Anterior cingulate cortex (tissue), 58 donors: Measurements from ENCODE around the gene TNFSF18.

ENCODE experiments used
- DNase-seq, 58 donors: peaks; one replicate each; lab custom pipeline; 2025; lab: John Stamatoyannopoulos, UW

TNFSF18 gene

DNA sequence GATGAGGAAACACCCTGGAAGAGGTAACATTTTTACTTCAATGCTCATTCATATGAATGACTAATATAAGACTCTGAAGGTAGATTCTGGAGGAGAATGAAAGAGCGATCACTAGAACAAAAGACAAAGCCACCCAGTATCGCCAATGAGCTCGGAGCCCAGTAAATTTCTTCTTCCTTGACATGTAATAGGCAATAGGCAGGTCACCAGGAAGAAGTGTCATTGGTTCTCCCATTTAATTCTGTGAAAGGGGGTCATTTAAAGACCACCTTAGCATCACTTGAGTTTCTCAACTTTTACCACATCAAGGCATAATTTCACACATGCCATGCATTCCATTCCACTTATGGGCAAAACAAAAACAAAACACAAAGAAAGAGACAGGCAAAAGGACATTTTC, 7.9 kb downstream of the TNFSF18 start:
- no peak for DNase-seq

DNA sequence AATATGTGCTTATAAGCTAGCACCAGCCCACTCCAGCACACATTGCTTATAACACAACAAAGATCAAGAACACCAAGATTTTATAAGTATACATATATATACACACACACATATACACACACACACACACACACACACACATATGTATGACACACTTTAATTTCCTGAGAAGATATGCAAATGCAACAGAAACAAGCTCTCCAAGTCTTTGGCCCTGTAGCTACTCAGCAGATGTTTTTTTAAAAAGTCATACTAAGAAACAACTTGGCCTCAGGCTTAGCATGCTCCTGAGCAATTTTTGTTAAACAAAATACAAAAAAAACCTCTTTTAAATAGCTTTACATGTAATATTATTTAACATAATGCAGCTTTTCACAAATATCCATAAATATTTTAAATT, 11.1 kb downstream of the TNFSF18 start:
- no peak for DNase-seq

DNA sequence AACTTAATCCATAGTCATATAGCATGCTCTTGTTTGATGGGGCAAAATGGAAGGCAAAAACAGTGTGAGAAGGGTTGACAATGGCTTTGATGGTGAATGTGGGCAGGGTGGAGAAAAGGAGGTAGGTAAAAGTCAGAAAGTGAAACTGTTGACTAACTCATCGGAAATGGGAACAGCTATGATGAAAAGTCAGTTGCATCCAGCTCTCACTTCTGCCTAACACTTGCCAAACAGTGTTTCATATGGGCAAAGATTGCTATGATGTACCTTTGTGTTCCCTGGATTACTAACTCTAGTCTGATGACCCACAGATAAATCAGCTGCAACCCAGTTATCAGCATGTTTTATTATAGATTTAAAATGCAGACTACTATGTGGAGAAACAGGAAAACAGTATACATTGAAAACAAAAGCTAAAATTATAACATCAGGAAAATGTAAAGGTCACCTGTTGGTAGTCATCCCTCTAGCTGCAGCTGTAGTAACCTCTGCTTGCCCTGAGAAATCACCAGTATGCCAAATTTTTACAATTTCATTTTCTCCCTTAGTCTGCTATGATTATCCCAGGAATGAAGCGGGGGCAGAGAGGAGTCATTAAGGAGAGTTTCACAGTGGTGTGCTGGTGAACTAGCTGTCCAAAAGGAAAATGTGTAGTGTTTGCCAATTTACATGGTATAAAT, 11.7 kb downstream of the TNFSF18 start:
- DNase-seq, result no peak

DNA sequence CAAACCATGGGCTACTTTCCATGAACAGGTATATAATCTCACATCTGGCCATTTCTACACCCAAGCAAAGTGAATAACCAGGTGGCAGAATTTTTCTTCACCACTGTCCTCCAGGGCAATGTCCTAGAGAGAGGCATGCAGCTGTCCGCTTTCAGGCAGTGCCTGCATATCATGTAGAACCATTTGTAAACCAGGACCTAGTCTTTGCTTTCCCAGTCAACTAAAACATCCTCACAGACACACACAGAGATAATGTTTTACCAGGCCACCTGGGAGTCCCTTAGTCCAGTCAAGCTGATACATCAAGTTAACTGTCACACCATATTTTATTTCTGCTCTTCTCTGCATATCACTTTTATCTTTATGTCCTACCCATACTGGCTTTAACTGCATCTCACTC, 26.2 kb downstream of the TNFSF18 start:
- DNase-seq, result no peak

DNA sequence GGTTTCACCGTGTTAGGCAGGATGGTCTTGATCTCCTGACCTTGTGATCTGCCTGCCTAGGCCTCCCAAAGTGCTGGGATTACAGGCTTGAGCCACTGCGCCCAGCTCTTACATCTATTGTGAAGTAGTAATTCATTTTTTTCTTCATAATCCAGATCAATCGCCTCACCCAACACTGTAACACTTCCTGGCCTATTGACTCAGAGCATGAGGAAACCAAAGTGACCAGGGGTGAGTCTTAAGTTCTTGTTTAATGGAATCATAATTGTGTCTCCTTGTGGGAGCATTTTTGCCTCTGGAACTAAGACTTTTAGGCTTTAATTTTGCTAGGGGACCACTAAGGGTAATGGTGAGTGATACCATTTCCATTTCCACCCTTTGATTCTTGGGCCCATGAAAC, 27.4 kb downstream of the TNFSF18 start:
- DNase-seq, result no peak

DNA sequence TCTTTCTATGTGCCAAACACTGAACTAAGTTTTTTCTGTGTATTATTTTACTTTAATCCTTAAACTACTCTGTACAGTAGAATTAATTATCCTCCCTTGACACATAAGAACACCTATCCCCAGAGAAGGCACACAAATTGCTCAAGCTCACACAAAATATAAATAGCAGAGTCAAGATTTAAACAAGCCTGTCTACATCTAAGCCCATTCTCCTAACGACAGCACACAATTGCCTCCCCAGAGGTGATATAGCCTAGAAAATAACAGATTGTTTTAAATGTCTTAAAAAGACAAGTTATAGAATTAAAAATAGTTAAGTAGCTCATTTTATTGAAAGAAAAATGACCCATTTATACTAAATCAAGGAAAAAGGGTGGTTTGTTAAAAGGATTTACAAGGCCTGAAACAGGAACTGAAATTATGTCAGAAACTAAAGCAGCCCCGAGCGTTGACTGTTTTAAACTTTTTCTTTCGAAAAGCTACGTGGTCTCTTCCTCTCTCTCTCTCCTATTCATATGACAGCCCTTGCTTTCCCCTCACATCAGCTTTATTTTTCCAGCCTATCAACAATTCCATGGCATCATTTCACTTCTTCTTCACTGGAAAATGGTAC, 30.5 kb downstream of the TNFSF18 start:
- DNase-seq, result no peak

DNA sequence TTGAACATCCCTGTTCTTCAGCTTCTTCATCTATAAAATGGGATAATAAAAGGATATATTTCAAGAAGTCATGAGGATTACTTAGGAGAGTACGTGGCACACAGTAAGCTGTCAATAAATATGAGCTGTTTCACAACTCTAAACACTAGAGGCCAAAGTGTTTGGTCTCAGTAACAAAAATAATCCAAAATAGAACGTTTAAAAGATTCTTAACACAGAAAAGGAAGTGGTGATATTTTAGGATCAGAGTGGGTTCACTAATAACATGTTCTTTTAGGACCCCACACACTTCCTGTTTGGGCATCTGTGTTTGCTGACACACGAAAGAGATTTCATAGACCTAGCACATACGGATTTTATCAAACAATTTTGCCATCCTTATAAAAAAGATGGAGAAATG, 32.9 kb downstream of the TNFSF18 start:
- no peak for DNase-seq

DNA sequence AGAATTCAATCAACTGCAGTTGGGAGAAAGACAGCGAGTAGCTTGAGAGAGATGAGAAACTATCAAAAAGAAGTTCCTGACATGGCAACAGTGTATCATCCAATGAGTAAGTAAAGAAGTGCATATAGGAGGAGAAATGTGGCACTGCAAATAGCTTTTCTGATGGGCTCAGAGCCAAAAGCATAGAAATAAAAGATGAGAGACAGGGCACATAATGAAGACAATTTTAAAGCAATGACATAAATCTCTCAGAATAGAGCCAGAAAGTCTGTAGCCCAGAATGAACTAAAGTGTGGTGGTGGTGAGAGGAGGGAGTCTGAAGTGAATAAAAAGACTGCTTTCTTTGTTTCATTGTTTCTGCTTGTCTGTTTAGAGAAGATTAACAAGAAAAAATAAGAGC, 34.3 kb downstream of the TNFSF18 start:
- no peak for DNase-seq

DNA sequence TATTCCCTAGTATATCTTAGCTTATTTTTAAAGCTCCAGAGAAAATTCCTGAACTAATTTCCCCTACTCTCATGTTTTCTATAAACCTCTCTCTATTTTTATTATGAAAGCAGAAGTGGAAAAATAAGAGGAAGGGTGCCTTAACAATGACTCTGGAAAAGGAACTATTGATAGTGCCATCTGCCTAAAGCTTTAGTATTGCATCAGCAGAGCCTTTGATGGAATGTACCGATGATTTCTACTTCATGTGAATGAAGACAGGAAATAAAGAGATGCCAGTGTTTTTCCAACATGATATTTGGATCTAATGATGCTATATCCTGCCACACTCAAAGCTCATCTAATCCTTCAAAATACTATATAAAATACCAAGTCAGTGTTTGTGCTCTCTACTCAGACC, 35.1 kb downstream of the TNFSF18 start:
- no peak for DNase-seq

DNA sequence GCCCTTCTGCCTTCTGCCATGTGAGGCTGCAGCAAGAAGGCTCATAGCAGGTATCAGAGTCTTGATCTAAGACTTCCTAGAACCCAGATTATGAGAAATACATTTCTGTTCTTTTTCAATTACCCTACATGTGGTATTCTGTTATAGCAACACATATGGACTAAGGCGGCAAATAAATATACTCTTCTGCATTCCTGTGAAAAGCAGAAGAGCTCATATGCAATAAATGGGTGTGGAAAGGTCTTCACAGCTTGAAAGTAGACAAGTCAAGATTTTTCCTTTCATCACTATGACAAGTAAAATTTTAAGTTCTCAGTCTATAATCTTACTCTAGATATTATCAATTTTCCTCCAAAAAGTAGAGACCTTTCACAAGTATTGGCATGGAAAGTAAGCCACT, 36.6 kb downstream of the TNFSF18 start:
- no peak for DNase-seq

DNA sequence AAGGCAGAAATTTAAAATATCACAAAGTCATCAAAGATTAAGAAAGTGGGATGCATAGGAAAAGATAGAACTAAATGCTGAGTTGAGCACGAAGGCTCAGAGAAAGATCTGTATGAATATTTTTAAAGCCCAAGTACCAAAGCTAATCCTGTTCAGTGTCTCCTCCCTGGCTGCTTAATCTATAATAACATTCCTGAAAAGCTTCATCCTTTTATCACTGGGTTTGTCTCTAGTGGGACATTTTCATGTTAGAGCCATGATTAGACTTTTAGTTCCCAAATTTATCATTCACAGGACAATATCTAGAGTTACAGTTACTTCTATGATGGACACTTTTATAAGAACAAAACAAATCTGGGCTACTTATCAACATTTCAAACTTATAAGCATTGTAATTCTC, 38.6 kb downstream of the TNFSF18 start:
- DNase-seq, result no peak

DNA sequence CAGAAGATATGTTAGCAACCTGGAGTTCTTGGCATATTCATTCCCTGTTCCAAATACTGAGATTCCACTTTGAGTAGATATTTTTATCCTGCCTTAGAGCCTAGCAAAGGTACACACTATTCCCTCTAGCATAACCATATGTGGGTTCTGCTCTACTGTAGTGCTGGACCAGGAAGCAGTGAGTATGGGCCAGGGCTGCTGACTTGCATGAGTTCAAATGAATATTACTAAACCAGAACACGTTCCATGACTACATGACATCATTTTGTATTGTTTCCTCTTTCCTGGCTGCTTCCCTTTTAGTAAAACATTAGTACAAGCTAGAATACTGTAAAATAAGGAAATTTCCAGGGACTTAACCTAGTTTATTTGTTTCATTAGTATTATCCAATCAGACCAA, 41.1 kb downstream of the TNFSF18 start:
- DNase-seq, result peak in 2 of 58 donors; percentile 11 to 21

DNA sequence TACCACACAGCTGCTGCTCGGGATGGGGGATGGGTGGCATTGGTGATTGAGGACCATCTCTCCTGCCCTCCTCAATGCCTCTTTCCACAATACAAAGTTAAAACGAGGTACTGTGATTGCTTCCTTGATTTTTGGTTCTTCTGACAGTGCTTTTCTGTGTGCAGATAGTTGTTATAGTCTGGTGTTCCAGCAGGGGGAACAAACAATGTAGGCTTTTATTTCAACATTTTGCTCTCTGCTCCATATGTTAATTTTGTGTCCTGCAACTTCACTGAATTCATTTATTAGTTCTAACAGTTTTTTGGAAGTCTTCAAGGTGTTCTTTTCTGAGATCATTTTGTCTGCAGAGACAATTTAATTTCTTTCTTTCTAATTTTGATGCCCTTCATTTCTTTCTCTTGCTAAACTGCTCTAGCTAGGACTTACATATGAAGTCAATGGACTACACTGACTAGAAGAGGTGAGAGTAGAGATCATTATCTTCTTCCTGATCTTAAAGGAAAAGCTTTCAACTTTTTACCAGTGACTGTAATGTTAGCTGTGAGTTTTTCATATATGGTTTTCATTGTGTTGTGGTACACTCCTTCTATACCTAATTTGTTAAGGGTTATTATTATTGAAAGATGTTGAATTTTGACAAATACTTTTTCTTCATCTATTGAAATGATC, 45.4 kb downstream of the TNFSF18 start:
- no peak for DNase-seq

DNA sequence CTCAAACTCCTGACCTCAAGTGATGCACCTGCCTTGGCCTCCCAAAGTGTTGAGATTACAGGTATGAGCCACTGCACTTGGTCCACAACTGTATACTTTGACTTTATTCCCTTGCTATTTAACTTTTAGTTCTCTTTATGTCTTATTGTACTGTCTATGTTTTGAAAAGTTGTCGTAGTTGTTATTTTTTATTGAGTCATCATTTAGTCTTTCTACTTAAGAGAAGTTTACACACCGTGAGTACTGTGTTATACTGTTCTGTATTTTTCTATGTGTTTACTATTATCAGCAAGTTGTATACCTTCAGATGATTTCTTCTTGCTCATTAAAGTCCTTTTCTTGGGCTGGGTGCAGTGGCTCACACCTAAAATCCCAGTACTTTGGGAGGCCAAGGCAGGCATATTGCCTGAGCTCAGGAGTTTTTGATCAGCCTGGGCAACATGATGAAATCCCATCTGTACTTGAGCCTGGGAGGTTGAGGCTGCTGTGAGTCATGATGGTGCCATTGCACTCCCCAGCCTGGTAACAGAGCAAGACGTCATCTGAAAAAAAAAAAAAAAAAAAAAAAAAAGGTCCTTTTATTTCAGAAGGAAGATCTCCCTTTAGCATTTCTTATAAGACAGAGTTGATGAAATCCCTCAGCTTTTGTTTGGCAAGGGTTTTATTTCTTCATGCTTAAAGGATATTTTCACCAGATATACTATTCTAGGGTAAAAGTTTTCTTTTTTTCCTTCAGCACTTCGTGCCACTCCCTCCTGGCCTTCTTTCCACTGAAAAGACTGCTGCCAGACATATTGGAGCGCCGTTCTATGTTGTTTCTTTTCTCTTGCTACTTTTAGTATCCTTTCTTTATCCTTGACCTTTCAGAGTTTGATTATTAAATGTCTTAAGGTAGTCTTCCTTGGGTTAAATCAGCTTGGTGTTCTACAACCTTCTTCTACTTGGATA, 47.6 kb downstream of the TNFSF18 start:
- no peak for DNase-seq

DNA sequence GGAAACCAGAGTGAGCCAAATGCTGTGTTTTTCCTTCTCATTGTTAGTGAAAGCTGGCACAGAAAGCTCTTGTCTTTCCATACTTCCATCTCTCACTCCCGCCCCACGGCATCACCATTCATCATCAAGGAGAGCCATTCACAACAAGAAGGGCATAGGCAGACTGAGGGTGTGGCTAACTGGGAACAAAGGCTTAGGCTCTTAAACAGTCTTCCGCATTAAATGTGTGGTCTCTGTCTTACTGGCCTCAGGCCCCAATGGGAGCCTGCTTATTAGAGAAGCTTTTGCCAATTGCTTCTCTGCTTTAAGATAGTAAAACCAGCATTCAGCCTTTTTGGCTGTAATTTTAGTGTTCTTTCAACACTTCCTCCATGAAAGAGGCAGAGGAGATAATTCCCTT, 51.4 kb downstream of the TNFSF18 start:
- no peak for DNase-seq

DNA sequence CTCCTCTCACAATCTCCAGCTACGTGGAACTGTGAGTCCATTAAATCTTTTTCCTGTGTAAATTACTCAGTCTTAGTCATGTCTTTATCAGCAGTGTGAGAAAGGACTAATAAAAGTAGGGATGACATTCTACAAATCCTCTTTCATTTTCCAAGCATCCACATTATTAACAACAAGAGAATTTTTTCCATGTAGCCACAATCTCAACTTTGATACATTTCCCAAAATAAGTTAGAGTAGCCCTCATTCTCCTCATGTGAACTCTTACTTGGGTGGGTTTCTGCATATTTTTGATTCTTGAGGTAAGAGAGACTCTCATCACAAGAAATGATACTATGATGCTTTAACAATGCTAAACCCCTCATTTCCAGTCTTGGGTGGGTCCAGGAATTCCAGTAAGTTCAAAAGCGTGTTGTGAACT, 52.8 kb downstream of the TNFSF18 start:
- DNase-seq, result no peak

DNA sequence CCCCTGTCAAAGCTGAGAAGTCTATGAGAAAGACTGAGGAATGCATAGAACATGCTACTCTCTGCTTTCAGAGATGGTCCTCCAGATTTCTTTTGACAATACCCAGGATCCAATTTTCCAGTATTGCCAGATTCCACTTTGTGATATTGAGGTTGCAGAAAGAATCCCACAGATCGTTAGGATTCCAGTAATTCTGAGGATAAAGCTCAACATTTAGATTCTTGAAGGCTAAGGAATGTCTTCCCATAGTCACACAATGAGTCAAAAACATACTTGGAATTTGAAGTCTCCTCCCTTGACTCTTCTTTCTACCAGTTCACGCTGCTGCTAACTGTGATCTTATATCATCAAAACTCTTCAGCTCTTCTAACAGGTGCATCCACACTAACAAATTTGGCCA, 57.1 kb downstream of the TNFSF18 start:
- no peak for DNase-seq

DNA sequence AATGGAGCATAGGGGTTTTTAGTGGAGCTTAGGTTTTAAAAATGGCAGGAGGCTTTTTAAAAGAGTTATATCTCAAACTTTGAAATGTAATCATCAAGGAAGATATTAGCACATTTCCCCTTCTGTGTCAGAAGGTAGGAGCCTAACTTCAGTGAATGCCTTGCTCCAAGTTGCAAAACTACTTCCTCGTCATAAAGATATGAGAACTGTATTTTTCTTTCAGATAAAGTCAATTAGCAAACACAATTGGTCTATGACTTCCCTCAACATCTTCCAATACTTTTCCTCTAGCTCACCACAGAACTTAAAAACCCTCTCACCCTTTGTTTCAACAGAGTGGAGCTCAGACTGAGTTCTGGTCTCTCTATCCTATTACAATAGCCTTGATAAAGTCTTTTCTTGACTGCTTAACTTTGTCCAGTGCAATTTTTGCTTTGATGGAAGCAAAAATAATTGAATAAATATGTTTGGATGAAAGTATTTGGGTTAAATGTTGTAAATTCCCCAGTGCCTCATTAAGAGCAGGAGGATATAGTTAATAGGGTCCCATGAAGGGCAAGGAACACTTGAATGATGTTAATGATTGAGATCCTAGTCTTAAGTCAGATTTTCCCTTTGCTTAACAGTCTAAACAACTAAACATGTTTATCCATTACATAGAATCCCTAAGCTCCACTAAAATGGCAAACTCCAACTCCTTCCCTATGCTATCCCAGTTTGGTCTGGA, 58.9 kb downstream of the TNFSF18 start:
- no peak for DNase-seq

DNA sequence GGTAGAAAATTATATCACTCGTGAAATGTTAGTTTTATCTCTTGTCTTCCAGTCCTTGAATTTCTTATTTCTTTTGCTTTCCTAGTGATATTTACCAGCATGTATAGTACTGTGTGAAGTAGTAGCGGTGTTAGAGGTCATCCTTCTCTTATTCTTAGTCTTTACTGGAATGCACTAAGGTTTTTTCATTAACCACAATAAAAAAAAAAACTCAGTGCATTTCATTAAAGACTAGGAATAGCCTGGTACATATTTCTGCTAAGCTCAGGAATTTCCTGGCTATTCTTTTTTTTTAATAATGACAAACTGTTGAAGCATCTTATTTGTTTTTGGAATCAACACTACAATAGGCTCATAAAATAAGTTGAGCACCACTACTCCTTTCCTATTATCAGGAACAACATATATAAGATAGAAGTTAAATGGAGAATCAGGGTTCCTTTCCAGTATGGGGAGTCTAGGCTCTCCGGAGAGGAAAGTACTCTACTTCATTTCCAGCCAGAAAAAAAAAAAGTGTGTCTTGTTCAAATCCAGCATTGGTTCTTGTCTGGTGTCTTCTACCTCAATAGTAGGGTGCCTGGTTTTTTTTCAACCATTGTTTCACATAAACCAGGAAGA, 60.0 kb downstream of the TNFSF18 start:
- DNase-seq, result no peak
